ENCODE results near the gene BTBD6.
"Not testable (repeated sequence)": the region's sequence is repeated elsewhere in the genome, so short reads cannot be mapped to it uniquely, and the experiment has no call there.

The BTBD6 gene

GRCh38 chr14:105274637-105275036 is 26.3 kb downstream of the BTBD6 start:
- DNase-seq: no peak

- DNase-seq: no peak
These were observed 27.1 kb downstream of the BTBD6 start for GRCh38 chr14:105275267-105275946.

GRCh38 chr14:105277448-105277847 is 29.1 kb downstream of the BTBD6 start:
- DNase-seq: not testable (repeated sequence)

- DNase-seq: no peak
These were observed 31.5 kb downstream of the BTBD6 start for GRCh38 chr14:105279642-105280361.

- no peak for DNase-seq
These were observed 32.2 kb downstream of the BTBD6 start for GRCh38 chr14:105280525-105280924.

GRCh38 chr14:105281371-105282097 is 33.2 kb downstream of the BTBD6 start:
- no peak for DNase-seq

GRCh38 chr14:105282098-105282725 is 33.9 kb downstream of the BTBD6 start:
- DNase-seq: no peak

GRCh38 chr14:105283028-105283427 is 34.7 kb downstream of the BTBD6 start:
- no peak for DNase-seq

GRCh38 chr14:105283899-105284298 is 35.6 kb downstream of the BTBD6 start:
- DNase-seq: no peak

- DNase-seq: no peak
These were observed 36.8 kb downstream of the BTBD6 start for GRCh38 chr14:105285174-105285573.

GRCh38 chr14:105286759-105287144 is 38.4 kb downstream of the BTBD6 start:
- DNase-seq: no peak

GRCh38 chr14:105287249-105288102 is 39.1 kb downstream of the BTBD6 start:
- DNase-seq: no peak

- DNase-seq: not testable (repeated sequence)
These were observed 40.6 kb downstream of the BTBD6 start for GRCh38 chr14:105288936-105289335.

GRCh38 chr14:105290621-105291346 is 42.5 kb downstream of the BTBD6 start:
- no peak for DNase-seq

GRCh38 chr14:105292826-105293711 is 44.7 kb downstream of the BTBD6 start:
- no peak for DNase-seq

- DNase-seq: no peak
These were observed 45.8 kb downstream of the BTBD6 start for GRCh38 chr14:105294142-105294597.

GRCh38 chr14:105297311-105297710 is 49.0 kb downstream of the BTBD6 start:
- not testable (repeated sequence) for DNase-seq

GRCh38 chr14:105299654-105300541 is 51.6 kb downstream of the BTBD6 start:
- no peak for DNase-seq

All from NCI-H446 (cell line).